ENCODE results near the gene RAI2.

RAI2 gene

DNA sequence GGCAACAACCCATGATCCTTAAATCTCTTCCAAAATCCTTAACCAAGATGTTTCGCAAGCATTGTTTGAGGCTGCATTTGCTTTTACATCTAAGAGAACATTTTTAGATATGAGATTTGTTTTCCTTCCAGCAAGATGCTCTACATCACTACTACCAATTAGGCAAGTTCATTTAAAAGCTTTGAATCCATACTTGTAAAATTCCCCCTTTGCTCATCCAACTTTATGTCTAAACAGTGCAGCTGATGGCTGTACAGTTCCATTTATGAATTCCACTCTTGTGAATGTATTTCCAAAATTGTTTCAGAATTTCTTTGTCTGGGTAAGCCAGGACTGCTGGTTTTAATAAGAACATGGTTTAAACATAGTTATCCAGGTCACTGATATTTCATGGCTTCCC is 31.5 kb downstream of the RAI2 start:
- no peak for DNase-seq

DNA sequence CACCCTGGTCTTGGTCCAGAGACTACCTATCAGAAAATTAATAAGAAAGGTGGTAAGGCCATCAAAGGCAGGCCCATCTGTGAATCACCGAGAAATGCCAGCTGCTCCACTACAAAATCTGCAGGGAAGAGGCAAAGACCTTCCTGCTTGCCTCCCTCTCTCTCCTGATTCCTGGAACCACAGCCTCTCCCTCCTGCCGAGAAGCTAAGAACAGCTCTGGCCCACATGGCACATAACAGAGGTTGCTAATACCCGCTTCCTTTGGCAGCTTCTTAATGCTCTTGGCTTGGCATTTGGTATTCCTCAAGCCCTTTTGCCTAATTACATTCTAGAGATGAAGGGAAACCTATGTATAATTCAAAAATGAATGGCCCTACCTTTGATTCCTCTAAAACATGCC is 32.9 kb downstream of the RAI2 start:
- DNase-seq, result no peak

DNA sequence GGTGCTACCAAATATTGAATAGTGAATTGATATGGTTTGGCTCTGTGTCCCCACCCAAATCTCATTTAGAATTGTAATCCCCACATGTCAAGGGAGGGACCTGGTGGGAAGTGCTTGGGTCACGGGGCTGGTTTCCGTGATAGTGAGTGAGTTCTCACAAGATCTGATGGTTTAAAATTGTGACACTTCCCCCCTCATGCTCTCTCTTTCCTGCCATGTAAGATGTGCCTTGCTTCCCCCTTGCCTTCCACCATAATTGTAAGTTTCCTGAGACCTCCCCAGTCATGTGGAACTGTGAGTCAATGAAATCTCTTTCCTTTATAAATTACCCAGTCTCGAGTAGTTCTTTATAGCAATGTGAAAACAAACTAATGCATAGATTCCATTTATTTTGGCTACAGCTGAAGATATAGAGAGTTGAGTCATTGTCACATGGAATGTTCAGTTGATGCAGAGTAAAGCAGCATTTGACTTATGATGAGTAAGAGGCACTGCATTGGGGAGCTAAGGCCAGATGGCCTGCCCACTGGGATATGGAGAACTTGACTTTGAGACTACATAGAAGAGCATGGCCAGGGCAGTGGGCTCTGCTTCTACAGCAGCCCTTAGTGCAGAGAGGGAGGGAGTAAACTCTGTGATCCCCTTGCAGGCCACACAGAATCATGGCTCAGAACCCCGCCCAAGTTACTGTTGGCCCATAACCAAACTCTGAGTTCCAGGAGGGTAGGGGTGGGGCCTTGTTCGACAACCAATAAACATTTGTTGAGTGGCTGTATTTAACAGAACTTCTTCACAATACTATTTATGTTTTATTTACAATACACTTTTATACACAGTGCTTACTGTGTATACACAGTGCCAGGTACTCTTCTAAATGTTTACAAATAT is 34.2 kb downstream of the RAI2 start:
- no peak for DNase-seq

DNA sequence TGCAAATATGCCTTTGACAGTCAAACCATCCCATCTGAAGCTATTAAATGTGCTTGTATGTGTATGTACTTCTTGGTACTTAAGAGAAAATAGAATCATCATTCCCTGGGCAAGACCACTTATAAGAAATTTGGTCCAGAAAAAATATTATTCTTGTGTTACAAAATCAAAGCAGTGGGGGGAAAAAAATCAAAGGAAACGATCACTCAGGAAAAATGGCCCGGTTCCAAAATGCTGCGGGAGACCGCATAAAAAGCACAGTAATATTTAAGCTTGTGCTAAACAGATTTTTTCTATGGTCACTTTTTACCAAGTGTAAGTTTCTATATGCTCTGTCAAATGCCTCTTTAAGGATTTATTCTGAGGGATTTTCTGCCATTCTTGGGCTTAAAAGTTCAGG is 36.1 kb downstream of the RAI2 start:
- DNase-seq, result no peak

- no peak for DNase-seq
Measured at GRCh38 chrX:17822351-17822750, 38.7 kb downstream of the RAI2 start.

GRCh38 chrX:17820100-17820499 is 41.0 kb downstream of the RAI2 start:
- DNase-seq, result no peak

GRCh38 chrX:17818726-17819125 is 42.4 kb downstream of the RAI2 start:
- DNase-seq, result no peak

DNA sequence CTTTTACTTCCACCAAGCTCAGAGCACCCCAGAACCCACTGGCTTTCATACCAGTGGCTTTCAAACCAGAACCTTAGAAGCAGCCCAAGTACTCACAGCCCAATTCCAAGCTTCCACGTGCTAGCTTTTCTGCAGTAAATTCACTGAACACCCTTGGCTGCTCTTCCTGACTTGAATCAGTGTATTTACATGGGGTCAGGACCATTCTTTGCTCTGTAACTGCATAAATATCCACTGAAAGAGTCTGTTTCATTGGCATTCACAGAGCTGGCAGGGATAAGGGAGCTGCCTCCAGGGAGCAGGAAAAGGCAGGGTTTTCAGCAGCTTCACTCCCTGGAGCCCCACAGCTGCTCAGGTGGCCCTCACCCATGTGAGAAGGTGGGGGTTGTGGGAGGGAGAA is 43.8 kb downstream of the RAI2 start:
- DNase-seq, result no peak

DNA sequence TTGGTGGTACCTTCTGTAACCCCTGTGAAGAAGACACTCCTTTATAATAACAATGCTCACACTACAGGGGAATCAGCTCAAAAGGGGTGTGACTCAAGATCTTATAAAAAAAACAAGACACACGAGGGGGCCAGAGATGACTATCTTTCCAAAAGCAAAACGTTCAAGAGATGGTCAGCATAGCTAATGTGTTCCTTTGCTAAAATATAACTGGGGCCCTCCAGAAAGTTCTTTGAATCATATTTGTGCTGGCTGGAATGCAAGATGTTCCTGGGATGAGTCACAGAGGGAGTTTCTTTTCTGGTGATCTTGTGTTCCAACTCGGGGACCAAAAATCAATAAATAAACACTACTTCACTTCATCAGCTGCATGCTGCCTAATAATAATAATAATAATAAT is 46.5 kb downstream of the RAI2 start:
- DNase-seq, result no peak

GRCh38 chrX:17814059-17814458 is 47.0 kb downstream of the RAI2 start:
- no peak for DNase-seq

DNA sequence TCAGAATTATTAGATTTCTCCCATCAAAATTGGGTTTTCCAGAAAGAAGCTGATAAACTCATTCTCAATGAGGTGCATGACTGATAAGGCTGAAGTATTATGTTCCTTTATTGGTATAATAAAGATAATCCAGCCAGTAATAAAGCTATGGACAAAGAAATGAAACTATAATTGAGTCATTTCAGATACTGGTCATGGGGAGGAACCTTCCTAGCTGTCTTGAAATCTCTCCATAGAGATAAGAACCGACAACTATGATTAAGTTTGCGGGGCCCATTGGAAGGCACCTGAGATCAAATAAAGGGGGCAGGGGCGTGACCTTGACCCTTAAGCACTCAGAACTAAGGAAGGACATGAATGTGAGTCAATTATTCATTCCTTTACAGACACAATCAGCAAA is 47.8 kb downstream of the RAI2 start:
- no peak for DNase-seq

DNA sequence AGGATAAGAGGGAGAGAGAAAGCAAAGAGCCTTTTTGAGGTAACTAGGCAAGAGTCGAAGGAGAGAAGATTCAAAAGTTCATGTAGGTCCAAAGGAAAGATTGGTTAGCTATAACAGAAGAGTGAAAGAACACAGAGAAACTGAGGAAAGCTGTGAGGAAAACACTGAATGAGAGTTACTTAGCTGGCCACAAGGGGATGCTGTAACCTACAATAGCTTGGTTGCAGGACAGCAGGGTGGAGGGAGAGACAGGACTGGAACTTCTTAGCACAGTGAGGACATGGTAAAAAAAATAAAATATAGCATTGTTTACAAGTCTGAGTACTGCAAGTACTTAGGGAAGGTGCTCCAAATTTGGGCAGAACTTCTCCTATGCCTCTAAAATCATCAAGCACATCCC is 48.3 kb downstream of the RAI2 start:
- DNase-seq, result no peak

GRCh38 chrX:17809984-17810383 is 51.1 kb downstream of the RAI2 start:
- no peak for DNase-seq

GRCh38 chrX:17809273-17809672 is 51.8 kb downstream of the RAI2 start:
- DNase-seq, result no peak

DNA sequence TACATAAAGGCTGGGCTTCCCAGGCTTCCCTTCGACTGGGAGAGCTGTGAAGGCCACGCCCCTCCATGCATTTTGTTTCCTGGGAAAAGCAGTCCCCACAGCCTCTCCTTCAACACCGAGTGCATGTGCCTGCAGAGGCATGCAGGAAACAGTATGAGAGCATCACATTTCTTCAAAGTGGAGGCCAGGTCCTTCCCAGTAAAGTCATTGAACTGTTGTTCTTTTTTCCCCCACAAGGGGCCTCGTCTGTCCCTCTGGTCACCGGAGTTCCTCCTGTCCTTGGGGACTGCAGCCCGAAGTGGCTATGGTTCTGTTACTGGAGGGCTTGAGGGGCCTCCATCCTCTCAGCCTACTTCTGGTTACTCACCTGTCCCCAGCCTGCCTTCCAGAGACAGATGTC is 56.0 kb downstream of the RAI2 start:
- no peak for DNase-seq

- no peak for DNase-seq
Measured at GRCh38 chrX:17803449-17803848, 57.6 kb downstream of the RAI2 start.

DNA sequence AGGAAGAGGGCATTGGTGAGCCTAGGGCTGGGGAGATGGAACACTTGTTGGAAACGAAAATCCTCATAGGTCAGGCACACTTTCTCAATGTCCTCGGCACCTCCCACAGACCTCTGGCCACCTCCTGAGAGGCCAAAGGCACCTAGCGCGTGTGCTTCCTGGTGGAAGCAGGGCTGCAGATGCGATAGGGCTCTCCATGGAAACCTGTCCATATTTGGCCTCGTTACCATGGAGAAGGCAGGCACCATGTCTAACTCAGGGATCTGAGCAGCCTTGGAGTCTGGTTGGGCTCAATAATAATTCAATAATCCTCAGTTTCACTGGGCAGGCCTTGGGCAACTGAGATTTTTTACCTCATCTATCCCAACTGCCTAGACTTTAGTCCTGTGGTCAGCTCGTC is 58.3 kb downstream of the RAI2 start:
- no peak for DNase-seq

DNA sequence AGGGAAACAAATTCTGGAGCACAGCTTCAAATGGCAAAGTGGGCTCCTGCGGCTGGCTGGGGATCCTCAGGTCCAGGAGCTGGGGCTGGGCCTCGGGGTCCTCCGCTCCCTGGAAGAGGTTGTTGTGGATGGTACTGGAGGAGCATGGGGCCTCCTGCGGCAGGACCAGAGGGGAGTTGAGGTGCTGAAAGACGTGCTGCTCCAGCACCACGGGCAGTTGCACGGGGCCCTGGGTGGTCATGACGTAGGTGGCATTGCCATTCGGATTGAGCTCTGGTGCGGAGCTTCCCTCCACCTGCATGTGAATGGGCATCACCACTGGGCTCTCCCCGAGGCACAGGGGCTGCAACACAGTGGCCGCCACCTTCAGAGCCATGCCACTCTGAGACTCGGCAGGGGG is 59.7 kb downstream of the RAI2 start:
- no peak for DNase-seq

DNA sequence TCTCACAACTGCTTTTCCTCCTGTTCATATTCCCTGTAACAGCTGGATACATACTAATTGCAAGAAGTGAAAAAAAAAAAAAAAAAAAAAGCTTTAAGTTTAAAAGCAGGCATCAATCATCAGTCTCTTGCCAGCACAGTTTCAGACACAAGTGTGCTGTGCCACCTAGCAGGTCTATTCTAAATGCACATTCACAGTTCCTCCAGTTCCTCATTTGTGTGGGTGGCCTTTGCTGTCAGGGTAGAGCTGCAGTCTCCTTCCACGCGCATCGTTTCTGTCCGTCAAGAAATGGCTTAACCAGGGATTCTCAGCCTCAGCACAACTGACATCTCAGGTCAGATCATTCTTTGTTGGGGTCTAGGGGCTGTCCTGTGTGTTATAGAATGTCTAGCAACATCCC is 62.2 kb downstream of the RAI2 start:
- no peak for DNase-seq

DNA sequence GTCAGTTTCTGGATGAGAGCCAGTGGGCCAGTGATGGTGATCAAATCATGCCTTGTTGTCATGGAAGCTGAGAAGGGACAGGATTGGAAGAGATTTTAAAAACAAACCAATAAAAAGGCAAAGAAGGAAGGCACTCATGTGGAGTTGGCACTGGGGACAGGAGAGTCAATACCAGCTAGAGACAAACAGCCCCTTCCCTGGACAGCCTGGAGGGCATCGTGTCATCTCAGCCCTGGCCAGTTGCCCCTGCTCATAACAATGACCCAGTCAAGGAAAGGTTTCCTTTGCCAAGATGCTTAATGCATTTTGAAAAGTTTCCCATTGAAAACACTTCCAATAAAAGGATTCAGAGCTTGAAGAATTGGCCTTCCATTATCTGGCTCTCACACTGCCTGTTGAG is 68.3 kb downstream of the RAI2 start:
- DNase-seq, result no peak

DNA sequence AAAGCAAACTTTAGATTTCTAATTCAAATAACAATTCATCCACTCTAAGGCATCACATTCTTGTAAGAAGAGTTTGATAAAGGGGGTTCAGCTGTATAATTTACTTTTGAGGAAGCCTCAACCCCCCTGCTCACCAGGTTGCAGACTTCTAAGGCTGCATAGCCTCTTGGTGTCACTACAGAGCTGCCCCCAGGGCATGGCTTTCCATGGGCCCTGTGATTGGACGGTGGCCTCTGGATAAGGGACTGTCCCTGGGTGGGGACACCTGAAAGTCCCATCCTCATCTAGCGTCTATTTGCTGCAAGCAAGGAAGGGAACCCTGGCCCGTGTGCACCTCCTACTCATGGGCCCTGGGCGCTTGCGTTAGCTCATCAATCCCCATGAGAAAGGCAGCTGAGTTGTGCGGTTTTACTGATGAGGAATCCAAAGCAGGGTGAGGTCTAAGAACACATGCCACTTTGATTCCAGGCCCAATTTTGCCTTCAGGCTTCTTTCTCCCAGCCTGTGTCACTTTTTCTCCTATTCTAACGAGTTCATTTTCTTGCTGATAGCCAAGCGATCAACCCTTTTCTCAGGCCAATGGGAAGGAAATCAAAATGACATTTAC is 72.0 kb downstream of the RAI2 start:
- DNase-seq, result no peak

DNA sequence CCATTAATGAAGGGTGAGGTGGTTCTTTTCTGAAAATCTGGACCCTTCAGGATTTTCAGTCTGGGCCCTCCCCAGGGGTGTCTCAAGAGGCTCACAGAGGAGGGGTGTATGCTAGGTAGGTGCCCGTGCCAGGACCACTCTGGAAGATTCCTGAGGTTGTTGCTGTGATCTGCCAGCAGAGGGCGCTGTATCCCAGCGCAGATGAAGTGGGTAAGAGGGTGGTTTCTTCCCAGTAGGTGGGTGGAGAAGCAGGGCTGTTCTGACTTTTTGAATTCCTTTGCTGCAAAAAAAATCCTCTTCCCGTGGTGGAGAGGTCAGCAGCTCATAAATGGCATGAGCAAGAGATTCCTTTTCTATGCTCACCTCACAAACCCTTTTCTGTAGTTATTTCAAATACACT is 72.7 kb downstream of the RAI2 start:
- DNase-seq, result no peak

DNA sequence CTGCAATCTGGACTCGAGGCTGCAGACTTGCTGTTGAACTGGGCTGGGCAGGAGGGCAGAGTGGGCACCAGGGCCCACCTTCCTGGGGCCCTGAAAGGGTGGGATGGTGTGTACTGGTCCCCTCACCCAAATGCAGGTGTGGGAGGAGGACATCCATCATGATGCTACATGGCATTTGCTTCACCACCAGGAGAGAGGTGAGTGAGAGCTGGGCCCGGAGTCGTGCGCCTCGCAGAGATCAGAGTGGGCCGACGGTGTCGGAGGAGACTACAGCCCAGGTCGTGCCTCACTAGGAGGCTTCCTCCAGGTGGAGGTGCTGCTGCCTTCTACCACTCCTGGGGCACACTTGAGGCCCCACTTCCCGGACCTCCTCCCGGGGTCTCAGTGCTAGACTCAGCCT is 73.5 kb downstream of the RAI2 start:
- DNase-seq, result no peak
